HG02798 (cell line): ENCODE data around the gene SELENOO.

Source experiments
- ATAC-seq: cut with Tn5 transposase; IDR thresholded peaks from one replicate; pipeline ENCODE4 v1.9.1; 2021; ENCODE audit warnings: mild to moderate bottlenecking; ENCODE audit not compliant: unreplicated experiment, poor library complexity

The SELENOO gene

DNA sequence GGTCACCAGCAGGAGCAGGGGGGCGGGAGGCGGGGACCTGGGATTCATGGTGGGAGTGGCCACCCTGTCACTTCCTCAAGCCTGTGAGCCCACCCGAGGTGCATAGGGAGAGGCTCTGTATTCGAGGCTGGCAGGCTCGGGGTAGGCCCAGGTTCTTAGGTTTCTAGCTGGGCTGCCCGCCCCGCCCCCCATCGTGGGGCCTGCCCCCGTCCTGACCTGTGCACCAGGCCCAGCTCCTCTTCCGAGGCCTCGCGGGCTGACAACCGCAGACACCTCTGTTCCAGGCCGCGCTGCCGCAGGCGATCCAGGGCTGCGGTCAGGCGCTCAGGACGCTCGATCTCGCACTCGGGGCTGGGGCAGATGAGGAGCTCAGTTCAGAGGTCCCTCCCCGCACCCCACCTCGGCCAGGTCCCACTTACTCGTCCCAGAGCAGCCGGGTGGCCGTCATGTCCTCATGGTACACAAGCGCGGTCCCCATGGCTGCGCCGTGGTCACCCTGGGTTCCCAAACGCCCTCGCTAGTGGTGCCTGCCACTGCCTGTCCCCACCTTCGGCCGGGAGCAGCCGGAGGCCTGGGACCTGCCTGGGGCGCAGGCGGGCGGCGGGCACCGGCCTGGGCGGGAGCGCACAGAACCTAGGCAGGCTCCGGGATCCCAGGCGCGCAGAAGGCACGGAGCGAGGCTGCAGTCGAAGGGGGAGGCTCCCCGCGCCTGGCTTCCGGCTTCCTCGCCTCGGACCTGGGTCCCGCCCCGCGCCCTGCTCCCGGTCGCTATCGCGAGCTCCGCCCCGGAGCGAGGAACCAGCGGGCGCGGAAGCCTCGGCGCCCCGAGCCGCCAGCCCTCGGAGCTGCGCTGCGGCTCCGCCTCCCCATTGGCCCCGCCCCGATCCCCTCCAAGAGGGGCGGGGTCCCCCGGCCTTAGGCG lies 50.0 kb downstream of the SELENOO start, which contains the start of gene HDAC10:
Gene HDAC10, minus strand, starts transcription at position 711 of the 922 bp plus-strand sequence. Its CDS starts 233 bp downstream, at position 478.
- ATAC-seq = peak; percentile 75

DNA sequence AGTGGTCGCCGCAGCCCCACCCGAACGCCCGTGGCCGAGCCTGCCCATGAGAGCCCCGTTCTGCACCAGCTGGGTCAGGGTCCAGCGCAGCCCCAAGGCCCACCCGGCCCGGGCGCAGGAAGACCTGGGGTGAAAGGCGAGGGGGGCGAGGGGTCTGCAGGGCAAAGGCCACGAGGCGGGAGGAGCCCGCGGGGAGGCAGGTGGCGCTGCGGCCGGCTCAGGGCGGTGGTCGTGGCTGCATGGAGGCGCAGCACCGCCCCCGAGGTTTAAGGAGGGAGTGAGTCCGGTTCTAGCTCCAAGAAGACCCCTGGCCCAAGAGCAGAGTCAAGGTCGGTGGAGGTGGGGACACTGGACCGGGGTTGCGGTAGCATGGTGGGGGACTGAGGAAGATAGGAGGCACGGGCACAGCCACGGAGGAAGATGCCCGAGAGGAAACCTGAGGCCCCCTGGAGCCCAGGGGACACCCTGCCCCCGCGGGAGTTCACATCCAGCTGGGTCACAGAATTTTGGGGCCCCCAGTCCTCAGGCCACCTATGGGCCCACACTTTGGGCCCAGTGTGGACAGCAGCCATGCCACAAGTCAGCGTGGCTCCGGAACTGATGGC lies 50.8 kb downstream of the SELENOO start:
- no peak for ATAC-seq

DNA sequence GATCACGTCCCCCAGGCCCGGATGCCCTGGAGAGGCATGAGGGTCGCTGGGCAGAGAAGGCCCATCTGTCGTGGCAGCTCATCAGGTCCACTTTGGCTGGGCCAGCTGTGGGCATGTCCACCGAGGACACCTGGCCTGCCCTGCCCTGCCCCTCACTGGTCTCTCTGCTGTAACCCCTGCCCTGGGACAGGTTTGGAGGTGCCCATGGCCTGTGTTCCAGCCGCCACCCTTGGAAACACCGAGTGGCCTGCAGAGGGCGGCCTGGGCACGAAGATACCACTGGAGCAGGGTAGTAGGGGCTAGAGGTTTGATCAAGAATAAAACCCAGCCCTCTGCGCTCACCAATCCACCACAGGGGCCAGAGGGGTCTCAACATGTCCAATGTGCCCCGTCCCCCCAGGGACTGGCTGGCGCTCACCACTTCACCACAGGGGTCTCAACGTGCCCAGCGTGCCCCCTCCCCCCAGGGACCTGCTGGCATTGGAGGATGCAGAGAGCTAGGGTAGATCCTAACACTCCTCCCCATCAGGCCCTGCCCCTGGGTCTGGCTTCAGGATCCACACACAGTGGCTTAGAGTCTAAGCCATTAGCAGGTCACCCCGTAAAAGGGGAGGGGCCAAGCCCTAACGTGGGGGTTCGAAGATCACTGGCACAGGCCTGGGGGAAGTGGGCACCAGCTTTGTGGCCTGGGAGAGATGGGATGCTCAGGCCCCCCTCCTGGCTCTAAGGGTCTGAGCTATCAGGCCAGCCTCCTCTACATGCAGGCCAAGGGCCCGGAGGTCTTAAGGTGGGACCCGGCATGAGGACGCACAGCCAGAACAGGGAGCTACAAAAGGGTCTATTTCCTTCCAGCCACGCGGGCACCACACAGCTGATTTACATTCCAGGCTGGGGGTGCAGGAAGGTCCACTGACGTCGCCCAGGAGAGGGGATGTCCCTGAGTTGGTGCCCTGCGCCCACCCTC lies 51.6 kb downstream of the SELENOO start:
- no peak for ATAC-seq

DNA sequence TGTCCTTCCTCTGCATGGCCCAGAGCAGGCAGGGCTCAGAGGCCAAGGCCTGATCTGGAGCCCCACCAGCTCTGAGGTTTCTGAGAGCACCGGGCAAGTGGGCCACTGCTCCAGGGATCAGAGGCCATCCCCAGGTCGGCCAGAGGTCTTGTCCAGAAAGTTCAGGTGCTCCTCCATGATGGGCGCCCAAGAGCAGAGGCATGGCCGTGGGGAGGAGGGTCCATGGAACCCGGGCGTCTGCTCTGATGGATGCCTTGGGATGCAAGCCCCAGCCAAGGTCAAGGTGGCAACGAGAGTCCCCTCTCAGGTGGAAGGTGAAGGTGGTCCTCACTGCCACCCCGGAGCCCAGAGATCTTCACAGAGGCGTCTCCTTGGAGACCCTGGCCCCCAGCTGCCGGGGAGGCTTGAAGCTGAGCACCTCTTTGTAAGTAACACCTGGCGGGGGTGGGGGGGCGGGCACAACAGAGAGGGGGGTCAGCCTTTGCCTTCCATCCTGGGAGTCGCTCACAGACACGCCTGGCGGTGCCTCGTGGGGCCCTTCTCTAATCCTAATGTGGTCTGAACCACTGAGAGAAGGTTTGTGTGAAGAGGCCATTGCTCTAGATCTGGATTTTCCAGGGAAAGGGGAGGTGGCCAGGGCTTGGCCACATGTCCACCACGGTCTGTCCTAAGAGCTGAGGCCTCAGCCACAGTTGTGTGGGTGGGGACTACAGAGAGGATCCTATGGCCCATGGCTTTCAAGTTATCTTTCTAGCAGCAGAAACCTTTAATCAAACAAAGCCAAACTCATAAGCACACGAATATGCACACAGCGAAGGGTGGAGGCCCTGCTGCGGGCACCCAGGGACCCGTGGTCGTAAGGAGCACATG lies 52.5 kb downstream of the SELENOO start:
- no peak for ATAC-seq

DNA sequence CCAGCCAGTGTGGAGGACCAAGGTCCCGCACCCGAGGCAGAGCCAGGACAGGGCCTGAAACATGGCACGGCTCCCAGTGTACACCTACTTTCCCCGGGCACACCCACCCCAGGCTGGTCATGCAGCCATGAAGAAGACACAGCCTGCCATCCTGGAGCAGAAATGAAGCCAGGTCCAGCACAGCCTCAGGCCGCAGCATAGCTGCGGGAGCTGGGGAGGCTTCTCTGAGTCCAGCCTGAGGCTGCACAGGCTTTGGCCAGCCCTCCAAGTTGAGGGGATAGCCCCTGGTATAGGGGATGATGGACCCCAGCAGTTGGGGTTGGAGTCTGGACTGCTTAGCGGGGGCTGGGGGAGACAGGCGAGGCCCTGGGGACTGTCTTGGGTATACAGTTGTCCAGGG lies 53.1 kb downstream of the SELENOO start:
- no peak for ATAC-seq

DNA sequence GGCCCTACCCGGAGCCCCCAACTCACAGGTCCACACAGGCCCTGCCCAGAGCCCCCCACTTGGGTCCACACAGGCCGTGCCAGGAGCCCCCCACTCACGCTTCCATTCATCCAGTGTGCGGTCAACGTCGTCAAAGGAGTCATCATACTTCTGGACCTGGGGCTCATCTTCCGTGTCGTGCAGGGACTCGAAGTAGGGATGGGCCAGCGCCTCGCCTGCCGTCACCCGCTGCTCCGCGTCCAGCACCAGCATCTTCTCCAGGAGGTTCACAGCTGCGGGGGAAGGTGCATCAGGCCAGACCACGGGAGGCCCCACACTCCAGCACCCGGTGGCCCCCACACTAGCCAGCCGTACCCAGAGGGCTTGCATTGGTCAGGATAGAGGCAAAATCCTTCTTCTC lies 54.3 kb downstream of the SELENOO start:
- no peak for ATAC-seq

DNA sequence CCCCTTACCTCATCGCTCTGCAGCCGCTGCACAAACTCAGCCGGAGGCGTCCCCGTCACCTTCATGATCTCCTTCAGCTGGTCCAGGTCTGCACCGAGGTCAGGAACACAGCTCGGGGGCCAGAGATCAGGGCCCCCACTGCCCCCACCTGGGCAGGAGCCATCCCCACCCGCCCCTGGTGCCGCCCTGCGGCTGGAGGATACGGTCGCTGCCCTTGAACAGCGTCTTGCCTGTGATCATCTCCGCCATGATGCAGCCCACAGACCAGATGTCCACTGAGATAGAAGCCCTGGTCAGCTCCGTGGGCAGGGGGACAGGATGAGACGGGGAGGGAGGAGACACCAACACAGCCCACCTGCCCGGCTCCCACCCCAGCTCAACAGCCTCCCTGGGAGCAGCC lies 54.8 kb downstream of the SELENOO start:
- ATAC-seq = no peak

DNA sequence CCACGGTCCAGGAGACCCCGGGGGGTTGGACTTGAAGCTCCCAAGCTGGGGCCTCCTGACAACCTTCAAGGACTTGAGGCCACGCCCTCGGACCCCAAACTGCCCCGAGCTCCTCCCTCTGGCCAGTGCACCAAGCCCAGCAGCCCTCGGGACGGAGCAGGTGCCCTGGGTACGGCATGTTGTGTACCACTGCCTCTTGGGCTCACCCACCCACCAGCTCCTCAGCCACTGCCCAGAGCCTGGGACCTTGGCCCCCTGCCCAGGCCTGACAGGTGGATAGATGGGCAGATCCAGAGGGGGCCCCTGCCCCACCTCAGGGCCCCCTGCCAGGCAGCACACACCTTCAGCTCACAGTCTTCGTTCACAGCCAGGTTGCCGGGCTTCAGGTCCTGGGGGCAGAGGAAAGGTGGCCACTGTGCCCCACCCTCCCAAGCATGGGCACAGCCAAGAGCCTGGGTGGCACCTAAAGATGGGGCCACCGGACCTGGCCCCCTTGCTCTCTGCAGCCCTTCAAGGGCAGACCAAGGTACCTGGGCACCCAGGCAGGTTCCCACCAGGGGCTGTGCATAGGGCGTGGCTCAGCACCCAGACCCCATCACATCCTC lies 55.5 kb downstream of the SELENOO start:
- no peak for ATAC-seq

DNA sequence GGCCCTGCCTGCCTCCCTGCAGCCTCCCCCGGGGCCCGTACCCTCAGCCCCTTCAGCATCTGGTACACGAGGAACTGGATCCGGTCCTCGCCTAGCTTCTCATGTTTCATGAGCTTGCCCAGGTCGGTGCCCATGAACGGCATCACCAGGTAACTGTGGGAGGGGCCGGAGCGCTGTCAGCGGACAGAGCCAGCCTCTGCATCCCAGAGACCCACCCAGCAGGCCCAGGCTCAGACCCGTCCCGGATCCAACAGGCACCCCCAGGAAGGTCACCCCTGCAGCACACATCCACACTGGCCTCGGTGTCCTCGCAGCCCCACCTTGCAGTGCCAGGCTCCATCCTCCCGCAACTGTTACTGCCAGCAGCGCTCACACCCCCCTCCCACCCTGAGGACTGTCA lies 56.2 kb downstream of the SELENOO start:
- no peak for ATAC-seq

DNA sequence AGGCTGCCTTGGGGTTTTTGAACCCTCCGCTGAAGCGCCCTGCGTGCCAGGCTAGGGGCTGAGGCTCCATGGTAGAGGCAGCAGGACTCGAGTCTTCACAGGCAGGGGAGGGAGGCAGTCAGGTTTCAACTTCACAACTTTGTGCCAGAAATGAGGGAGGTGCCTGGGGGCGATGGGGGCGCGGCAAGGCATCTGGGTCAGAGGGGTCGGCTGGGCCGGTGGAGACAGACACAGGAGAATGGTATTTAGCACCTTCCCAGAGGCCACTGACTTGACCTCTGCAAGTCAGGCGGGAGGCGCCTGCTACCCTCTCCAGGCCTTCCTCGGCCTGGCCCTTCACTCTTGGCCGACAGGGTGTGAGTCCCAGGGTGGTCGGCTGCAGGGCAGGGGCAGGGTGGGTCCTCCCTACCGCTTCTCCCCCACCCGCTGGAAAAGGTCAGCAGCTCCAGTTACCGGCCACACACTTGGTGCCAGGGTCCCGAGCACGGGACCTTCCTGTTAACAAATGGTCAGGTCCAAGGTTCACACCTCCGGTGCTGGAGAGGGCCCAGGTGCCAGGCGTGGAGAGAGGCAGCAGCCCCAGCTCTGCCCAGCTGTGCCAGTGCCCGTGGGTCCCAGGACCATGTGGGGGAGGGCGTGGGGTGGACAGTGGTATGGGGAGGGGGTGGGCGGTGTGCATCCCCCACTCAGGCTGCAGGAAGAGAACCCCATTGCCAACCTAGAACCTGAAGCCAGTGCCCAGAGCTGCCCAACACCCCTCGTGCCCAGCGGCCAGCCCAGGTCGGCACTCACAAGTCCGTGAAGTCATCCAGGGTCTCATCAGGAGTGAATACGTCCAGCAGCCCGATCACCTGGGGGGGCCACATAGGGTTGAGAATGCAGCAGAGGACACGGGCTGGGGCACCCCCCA lies 56.9 kb downstream of the SELENOO start:
- ATAC-seq = no peak

DNA sequence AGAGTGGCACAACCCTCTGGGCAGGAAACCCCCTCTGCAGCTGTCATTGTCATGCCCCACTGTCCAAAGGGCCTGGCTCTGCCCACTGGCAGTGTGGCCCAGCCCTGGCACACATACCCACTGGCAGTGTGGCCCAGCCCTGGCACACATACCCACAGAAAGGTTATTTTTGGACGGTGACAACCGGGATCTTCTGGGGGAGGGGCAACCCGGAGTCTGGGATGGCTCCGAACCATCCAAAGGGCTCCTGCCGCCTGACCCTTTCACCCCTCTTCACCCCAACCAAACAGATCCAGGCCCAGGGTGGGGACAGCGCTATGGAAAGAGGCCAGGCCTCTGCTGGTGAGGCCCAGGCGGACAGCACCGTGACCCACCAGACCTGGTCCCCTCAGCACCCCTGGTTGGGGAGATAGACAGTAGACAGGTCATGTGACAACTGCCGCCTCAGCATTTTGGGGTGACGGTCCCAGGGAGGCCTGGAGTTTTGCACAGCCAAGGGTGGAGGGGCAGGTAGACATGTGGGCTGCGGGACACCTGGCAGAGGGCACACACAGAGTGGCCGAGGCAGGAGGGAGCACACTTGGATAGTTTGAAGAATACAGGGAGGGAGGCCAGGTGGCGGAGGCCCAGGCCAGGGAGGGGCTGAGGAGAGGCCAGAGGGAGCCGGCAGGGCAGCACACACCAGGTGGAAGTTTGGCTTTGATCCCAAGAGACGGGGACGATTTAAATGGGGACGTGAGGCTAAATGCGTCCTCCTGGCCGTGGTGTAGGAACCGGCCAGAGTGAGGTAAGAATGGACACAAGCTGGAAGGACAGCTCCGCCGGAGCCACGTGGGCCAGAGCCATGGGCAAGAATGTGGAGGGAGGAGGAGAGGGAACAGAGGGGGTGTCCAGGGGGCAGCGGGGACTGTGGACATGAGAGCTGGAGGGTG lies 57.8 kb downstream of the SELENOO start:
- no peak for ATAC-seq

DNA sequence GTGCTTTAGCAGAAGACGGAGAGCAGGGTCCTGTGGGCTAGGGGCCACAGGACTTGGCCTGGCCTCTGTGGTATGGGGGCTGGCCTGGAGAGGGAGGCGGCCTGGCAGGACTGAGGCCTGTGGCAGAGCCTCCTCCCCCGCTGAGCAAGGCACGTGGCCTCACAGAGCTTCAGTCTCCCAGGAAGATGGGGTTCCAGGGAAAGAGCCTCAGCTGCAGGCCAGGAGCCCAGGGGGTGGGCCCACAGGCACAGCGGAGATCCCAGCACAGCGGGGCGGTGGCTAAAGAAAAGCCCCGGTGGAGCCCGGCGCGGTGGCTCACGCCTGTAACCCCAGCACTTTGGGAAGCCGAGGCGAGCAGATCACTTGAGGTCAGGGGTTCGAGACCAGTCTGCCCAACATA lies 58.5 kb downstream of the SELENOO start:
- no peak for ATAC-seq

DNA sequence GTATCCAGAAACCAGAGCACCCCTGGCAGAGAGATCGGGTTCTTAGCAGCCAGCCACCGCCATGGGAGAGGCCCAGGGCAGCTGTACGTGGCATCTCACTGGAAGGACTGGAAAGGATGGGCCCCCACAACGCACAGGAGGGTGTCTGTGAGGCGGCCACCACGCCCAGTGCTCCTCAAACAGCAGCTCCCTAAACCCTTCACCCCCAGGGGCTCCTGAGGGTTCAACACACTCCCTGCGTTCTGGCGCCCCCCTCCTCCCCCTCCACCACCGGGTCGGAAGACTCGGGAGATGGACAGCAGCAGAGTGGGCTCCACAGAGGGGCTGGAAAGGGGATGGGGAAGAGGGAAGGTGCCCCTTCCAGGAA lies 59.6 kb downstream of the SELENOO start:
- ATAC-seq = no peak

DNA sequence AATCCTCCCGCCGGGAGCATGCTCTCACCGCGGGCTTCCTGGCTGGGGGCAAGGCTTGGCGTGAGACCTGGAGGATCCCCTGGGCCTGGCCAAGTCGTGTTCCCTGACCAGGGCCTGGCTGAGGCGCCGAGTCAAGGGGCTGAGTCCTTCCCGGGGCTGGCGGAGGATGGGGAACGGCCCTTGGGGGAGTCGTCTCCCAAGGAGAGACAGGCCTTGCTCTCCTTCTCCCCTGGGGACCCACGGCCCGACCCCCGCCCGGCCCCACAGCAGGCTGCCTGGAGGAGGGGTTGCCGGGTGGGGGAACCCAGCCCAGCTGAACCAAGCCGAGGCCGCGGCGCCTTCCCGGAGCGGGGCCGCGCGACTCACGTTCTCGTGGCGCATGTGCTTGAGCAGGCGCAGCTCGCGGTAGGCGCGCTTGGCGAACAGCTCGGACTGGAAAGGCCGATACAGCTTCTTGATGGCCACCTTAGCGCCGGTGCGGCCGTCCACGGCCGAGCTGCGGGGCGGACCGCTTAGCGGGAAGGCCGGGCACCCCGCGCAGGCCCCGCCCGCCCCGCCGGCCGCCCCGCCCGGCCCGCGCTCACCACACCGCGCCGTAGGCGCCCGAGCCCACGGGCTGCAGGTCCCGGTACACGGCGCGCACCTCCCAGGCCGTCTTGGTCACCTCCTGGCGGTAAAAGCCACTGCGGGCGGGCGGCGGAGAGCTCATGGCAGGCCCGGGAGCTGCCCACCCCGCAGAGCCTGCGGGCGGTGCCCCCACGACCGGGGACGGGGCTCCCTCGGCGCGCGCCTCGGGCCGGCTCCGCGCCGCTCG lies 60.2 kb downstream of the SELENOO start:
- peak; percentile 18 for ATAC-seq

DNA sequence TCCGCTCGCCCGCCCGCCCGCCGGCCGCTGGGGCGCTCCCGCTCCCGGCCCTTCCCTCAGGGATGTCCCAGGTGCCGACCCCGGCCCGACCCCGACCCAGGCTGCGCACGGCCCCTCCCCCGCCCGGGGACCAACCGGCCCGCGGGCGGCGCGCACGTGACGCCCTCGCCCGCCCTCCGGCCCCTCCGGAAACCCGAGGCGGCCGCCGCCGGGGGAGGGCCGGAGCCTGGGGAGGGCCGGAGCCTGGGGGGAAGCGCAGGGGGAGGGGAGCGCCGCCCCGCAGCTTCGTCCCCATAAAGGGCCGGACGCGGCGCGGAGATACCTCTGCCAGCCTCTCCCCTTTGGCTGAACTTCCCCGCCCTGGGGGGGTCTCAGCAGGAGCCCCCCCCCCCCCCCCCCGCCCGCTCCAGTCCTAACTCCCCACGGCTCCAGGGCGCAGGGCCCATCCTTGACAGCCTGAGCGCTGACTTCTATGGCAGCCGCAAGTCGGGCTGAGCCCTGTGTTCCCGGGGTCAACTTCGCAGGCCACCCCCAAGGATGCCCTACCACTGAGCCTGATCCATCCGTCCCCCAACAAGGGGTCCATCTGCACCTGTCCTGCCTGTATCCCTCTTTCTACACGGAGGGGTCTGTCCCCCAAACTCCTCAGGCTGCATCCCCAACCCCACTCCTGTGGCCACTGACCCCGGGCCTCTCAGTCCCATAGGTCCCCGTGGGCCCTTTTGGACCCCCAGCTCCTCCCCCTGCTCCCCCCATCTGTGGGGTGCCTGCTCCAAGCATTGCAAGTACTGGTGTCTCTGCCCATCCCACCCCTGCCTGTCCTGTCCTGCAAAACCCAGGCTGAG lies 61.0 kb downstream of the SELENOO start, which contains the start of gene MAPK12:
Gene MAPK12, minus strand, starts transcription at position 69 of the 845 bp plus-strand sequence. CDS start 174 bp downstream, outside the sequence.
- peak; percentile 38 for ATAC-seq
